Neural crest cell (in vitro differentiated cells): ENCODE measurements around the gene PACRG. TPM values are rescaled to one million over a fixed set of nuclear protein-coding genes. Genes with fewer than 3 reads are reported as not detected.
A peak's percentile ranks its signal among the peaks of the same experiment; 100 is the strongest.

Experiments
- DNase-seq: peaks from one replicate; pipeline ENCODE4 v3.0.0; 2021; ENCODE audit warnings: low read depth, mixed read lengths, low spot score
- H3K27ac Mint-ChIP-seq: one replicate; pipeline ENCODE4 v1.8.0; 2021; ENCODE audit warnings: mild to moderate bottlenecking, mixed read lengths; ENCODE audit not compliant: unreplicated experiment
- H3K27me3 Mint-ChIP-seq: 2 replicates; pipeline ENCODE4 v1.8.0; 2021; ENCODE audit warnings: low read depth, mild to moderate bottlenecking, mixed read lengths
- H3K36me3 Mint-ChIP-seq: 2 replicates; pipeline ENCODE4 v1.8.0; 2021; ENCODE audit warnings: low read depth, mild to moderate bottlenecking, mixed read lengths
- H3K4me1 Mint-ChIP-seq: 2 replicates; pipeline ENCODE4 v1.8.0; 2021; ENCODE audit warnings: mixed read lengths
- H3K4me3 Mint-ChIP-seq: one replicate; pipeline ENCODE4 v1.8.0; 2021; ENCODE audit warnings: mild to moderate bottlenecking, mixed read lengths
- H3K9me3 Mint-ChIP-seq: 2 replicates; pipeline ENCODE4 v1.8.0; 2021; ENCODE audit warnings: mixed read lengths
- total RNA-seq: library from RNA; stranded (reverse); gene quantifications from 2 replicates; pipeline ENCODE4 v1.2.1, GENCODE V29; 2021
- TF ChIP-seq, protein P1 (sequence below): fragments of 200-600 bp; sonication (generic); conservative IDR thresholded peaks from 2 replicates; pipeline ENCODE4 v1.5.0; 2021; ENCODE audit warnings: antibody characterized with exemption, mild to moderate bottlenecking

PACRG gene
- total RNA-seq, 1 donor from 2014 or later = 1.8 TPM

DNA sequence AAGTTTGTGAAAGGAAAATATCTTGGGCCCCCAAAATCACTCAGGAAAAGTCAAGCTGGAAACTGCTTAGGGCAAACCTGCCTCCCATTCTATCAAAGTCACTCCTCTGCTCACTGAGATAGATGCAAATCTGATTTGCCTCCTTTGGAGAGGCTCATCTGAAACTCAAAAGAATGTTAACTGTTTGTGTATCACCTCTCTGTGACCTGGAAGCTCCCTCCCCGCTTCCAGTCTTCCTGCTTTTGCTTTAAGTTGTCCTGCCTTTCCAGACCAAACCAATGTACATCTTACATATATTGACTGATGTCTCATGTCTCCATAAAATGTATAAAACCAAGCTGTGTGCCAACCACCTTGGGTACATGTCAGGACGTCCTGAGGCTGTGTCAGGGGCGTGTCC lies 355.4 kb downstream of the PACRG start:
- Mint-ChIP-seq H3K4me1 (peaks cover 8% of the 10 kb centered on the region), H3K27ac (no peak overlapping the region), H3K4me3 (no peak overlapping the region), H3K9me3 (peaks cover 5% of the 10 kb centered on the region), H3K36me3 (no peaks in the 10 kb centered on the region), H3K27me3 (no peaks in the 10 kb centered on the region)
- TF ChIP-seq, protein P1, sequence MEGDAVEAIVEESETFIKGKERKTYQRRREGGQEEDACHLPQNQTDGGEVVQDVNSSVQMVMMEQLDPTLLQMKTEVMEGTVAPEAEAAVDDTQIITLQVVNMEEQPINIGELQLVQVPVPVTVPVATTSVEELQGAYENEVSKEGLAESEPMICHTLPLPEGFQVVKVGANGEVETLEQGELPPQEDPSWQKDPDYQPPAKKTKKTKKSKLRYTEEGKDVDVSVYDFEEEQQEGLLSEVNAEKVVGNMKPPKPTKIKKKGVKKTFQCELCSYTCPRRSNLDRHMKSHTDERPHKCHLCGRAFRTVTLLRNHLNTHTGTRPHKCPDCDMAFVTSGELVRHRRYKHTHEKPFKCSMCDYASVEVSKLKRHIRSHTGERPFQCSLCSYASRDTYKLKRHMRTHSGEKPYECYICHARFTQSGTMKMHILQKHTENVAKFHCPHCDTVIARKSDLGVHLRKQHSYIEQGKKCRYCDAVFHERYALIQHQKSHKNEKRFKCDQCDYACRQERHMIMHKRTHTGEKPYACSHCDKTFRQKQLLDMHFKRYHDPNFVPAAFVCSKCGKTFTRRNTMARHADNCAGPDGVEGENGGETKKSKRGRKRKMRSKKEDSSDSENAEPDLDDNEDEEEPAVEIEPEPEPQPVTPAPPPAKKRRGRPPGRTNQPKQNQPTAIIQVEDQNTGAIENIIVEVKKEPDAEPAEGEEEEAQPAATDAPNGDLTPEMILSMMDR = no peak
- no peak for DNase-seq

DNA sequence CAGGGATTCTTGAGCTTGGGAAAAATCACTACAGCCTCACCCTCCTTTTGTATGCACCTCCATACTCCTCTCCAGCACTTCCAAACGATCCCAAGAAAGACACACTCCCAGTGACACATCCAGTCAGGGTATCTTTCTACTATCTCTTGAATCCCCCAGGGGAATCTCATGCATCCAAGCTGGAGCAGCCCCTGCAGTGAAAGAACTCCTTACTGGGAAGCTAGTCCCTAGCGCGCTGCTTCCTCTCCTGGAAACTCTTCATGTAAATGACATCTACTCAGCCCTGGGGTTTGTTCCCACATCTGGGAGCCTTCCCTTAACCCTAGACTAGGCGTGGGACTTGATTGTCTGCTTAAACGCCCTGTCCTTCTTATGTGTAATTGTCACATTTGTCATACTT lies 357.7 kb downstream of the PACRG start:
- Mint-ChIP-seq H3K27me3 (no peaks in the 10 kb centered on the region), H3K27ac (peak overlapping the region; percentile 54), H3K9me3 (peaks cover 5% of the 10 kb centered on the region), H3K4me1 (peaks cover 8% of the 10 kb centered on the region), H3K4me3 (no peak overlapping the region), H3K36me3 (no peaks in the 10 kb centered on the region)
- TF ChIP-seq, protein P1 = no peak
- DNase-seq = no peak

DNA sequence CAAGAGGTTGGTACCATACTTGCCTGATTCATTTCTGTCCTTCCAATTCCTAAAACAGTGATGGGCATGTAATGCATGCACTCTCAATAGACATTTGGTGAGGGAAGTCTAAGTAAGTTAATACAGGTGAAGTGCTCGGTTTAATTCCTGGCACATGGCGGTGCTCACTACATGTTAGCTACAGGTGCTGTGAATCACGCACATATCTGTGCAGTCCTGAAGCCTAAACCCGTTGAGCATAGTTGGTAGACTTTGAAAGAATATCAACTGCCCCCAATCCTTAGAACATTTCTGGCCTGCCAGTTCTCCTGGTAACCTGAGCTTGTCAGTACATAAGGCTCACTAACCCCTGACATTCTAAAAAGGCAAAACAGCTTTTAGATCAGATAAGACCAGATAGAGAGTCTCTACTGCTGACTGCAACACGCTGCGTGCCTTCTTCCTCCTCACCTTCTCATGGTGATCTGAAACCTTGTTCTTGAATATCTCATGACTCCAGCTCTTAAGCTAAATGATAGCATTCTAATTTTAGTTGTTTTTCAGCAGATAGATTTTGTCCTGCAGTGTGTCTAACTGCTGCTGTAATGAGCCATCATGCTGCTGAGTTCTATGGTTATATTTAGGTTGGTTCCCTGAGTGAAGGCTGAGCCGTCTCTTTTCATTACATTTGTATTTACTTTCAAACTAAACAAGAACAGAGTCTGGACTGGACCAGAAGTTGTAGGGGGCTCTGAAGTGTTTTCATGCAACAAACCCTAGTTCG lies 358.3 kb downstream of the PACRG start:
- Mint-ChIP-seq H3K27me3 (no peaks in the 10 kb centered on the region), H3K9me3 (peaks cover 5% of the 10 kb centered on the region), H3K36me3 (no peaks in the 10 kb centered on the region), H3K4me1 (peaks cover 8% of the 10 kb centered on the region), H3K27ac (no peak overlapping the region), H3K4me3 (no peak overlapping the region)
- DNase-seq = no peak
- TF ChIP-seq, protein P1 = no peak

DNA sequence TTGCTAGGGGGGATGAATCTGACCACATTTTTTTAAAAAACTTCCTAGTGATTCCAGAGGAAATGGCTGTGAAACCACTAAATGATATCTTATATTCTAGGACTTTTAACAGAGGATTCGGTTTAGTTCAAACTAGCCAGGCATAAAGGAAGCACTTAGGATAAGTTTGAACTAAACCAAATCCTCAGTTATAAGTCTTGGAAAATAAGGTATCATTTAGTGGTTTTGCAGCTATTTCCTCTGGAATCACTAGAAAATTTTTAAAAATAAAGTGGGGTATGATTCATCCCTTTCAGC lies 358.8 kb downstream of the PACRG start:
- TF ChIP-seq, protein P1 = no peak
- no peak overlapping the region for H3K4me3 Mint-ChIP-seq
- peaks cover 8% of the 10 kb centered on the region for H3K4me1 Mint-ChIP-seq
- H3K27me3 Mint-ChIP-seq = no peaks in the 10 kb centered on the region
- H3K27ac Mint-ChIP-seq = no peak overlapping the region
- no peaks in the 10 kb centered on the region for H3K36me3 Mint-ChIP-seq
- H3K9me3 Mint-ChIP-seq = peaks cover 5% of the 10 kb centered on the region
- no peak for DNase-seq

DNA sequence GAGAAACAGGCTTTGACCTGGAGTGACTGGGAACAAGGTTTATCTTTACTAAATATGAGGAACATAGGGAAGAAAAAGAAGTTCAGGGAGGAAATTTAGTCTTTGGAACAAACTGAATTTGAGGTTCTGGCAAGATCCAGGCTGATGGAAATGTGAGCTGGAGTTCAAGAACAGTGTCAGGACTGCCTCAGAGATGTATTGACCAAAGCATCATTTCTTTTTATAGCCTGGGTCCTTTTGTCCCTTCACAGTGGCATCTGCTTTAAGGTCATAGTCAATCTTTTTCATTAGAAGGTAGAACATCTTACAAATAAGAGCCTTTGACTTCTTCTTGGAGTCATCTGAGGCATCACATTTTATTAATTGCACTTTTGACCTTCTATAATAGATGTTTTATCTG lies 360.2 kb downstream of the PACRG start:
- H3K4me3 Mint-ChIP-seq = no peak overlapping the region
- H3K27ac Mint-ChIP-seq = no peak overlapping the region
- TF ChIP-seq, protein P1 = no peak
- peaks cover 9% of the 10 kb centered on the region for H3K4me1 Mint-ChIP-seq
- H3K36me3 Mint-ChIP-seq = no peaks in the 10 kb centered on the region
- H3K27me3 Mint-ChIP-seq = no peaks in the 10 kb centered on the region
- no peak for DNase-seq
- H3K9me3 Mint-ChIP-seq = peaks cover 5% of the 10 kb centered on the region
